BLaER1 (cell line): ENCODE data around the gene ATP9B.

Source experiments
- H3K27ac ChIP-seq: shearing (Covaris generic); formaldehyde crosslinking; 2 replicates; pipeline ENCODE4 v1.8.1; 2022
- H3K27me3 ChIP-seq: shearing (Covaris generic); formaldehyde crosslinking; 2 replicates; pipeline ENCODE4 v1.8.1; 2022
- H3K36me3 ChIP-seq: shearing (Covaris generic); formaldehyde crosslinking; 2 replicates; pipeline ENCODE4 v1.8.1; 2022
- H3K4me1 ChIP-seq: shearing (Covaris generic); formaldehyde crosslinking; 2 replicates; pipeline ENCODE4 v1.8.1; 2022
- H3K4me2 ChIP-seq: shearing (Covaris generic); formaldehyde crosslinking; 2 replicates; pipeline ENCODE4 v1.8.1; 2022
- H3K4me3 ChIP-seq: shearing (Covaris generic); formaldehyde crosslinking; 2 replicates; pipeline ENCODE4 v1.8.1; 2022
- H3K9ac ChIP-seq: shearing (Covaris generic); formaldehyde crosslinking; 2 replicates; pipeline ENCODE4 v1.8.1; 2022
- H3K9me3 ChIP-seq: shearing (Covaris generic); formaldehyde crosslinking; 2 replicates; pipeline ENCODE4 v1.8.1; 2022
- H4K20me1 ChIP-seq: shearing (Covaris generic); formaldehyde crosslinking; 2 replicates; pipeline ENCODE4 v1.8.1; 2022
- Cebpa-rat ChIP-seq: shearing (Covaris generic); IDR thresholded peaks from 2 replicates; pipeline ENCODE4 v1.8.1; 2022

The ATP9B gene

DNA sequence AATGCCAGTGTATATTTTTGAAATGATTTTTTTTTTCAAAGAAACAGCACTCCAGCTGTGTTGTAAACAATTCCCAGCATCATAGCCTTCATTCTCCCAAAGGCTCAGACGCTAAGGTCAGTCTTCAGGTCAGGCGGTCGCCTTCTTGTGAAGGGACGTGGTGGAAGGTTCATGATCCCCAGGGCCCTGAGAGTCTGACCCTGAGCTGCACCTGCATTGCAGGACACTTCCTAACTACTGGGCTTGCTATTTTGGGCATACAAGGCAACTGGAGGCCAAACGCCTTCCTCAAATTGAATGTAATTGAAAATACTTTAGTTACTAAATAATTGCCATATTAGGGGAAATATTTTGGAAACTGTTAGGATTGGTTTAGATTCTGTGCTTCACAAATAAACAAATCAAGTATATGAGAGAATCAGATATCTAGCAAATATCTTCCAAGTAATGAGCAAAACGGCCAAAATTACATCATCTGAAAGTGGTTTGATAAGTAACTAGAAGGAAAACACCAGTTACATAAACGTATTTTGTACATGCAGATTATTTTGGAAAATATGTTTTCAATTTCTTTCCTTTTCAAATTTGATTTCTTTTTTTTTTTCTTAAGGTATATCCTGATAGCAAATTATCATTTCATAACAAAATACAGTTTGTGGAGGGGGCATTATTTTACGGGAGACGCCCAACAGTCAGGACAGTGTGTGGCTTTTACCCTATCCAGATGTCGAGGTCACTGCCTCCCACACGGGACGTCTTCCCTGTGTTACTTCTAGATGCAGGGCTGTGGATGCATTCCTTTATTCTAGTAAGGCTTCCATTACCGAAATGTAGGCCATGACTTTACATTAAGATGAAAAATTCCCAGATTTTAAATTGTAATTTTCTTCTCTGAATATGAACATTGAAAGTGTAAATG, 136.0 kb downstream of the ATP9B start:
- H4K20me1 ChIP-seq: no peaks in the 10 kb centered on the region
- H3K4me2 ChIP-seq: no peak overlapping the region
- no peak overlapping the region for H3K9ac ChIP-seq
- H3K36me3 ChIP-seq: peaks cover 28% of the 10 kb centered on the region
- no peak overlapping the region for H3K4me3 ChIP-seq
- no peaks in the 10 kb centered on the region for H3K4me1 ChIP-seq
- no peaks in the 10 kb centered on the region for H3K9me3 ChIP-seq
- H3K27me3 ChIP-seq: no peaks in the 10 kb centered on the region
- H3K27ac ChIP-seq: no peak overlapping the region
- TF ChIP-seq Cebpa-rat: no peak

DNA sequence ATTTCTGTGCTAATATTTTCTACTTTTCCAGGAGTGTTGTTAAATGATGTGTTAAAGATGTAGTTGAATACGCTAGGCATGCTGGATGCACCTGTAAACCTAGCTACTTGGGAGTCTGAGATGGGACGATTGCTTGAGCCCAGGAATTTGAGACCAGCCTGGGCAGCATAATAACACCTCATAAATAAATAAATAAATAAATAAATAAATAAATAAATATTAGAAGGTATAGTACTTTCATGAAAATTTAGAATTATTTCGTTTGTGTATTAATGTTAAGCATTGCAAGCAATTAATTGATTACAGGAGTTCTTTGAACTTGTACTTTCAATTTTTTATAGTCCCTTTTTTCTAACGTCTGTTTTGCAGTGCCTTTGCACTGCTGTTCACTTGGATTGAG, 137.2 kb downstream of the ATP9B start:
- Histone ChIP-seq H3K36me3 (peaks cover 33% of the 10 kb centered on the region), H3K27ac (no peak overlapping the region), H3K4me2 (no peak overlapping the region), H4K20me1 (no peaks in the 10 kb centered on the region), H3K4me1 (no peaks in the 10 kb centered on the region), H3K9ac (no peak overlapping the region), H3K4me3 (no peak overlapping the region), H3K9me3 (no peaks in the 10 kb centered on the region), H3K27me3 (no peaks in the 10 kb centered on the region)
- no peak for TF ChIP-seq Cebpa-rat

DNA sequence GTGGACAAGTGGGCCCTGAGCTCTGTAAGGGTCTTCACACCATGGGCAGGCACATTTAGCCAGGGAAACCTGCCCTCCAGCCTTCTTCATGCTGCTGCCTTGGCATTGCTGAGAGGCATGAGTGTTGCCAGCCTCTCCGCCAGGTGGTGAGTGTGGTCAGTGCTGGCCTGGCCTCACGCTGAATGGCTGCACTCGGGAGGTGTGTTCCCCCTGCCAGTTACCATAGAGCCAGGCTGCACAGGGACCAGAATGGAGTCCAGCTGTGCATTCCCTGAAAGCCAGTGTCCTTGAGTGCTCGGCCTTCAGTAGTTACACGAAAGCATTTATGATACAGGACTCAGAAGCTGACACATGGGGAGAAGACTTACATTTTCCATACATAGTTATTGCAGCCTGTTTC, 139.7 kb downstream of the ATP9B start:
- no peak for TF ChIP-seq Cebpa-rat
- Histone ChIP-seq H3K4me1 (no peaks in the 10 kb centered on the region), H4K20me1 (no peaks in the 10 kb centered on the region), H3K27ac (no peak overlapping the region), H3K4me3 (no peak overlapping the region), H3K4me2 (no peak overlapping the region), H3K27me3 (no peaks in the 10 kb centered on the region), H3K36me3 (peaks cover 33% of the 10 kb centered on the region), H3K9ac (no peak overlapping the region), H3K9me3 (no peaks in the 10 kb centered on the region)

DNA sequence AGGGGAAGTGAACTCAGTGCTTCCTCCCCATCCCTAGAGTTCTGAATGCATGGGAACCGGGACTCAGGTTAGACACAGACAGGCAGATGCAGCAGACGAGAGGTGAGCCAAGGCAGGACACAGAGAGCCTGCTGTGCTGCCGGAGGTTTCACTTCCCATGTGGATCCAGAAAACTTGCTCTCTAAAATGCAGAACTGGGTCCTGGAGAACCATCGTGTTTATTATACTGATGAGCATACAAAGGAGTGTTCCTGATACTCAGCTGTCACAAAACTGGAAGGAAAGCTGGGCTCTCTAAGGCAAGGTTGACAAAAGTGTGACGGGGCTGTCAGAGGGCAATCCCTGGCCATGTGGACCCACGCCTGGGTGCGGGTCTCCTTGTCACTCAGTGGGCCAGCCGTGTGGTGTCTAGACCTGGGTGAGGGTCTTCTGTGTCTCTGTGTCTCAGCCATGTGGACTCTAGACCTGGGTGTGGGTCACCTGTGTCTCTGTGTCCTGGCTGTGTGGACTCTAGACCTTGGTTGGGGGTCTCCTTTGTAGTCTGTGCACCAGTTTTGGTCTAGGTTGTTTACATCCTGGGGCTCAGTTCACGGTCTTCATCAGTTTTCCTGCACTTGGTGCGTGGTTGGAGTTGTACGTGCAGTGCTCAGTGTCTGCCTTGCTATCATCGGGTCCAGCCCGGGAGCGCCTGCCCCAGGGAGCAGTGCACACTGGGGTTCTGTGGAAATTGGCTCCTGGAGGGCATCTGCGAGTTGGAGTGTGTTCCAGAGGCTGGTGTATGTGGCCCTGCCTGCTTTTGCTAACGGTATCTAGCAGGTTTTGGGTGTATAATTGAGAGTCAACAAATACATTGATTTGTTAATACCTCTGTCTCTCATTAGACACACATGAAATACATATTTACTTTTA, 141.1 kb downstream of the ATP9B start:
- Histone ChIP-seq H3K4me1 (no peaks in the 10 kb centered on the region), H3K4me3 (no peak overlapping the region), H3K36me3 (peaks cover 33% of the 10 kb centered on the region), H3K9ac (no peak overlapping the region), H4K20me1 (no peaks in the 10 kb centered on the region), H3K27ac (no peak overlapping the region), H3K27me3 (no peaks in the 10 kb centered on the region), H3K4me2 (no peak overlapping the region), H3K9me3 (no peaks in the 10 kb centered on the region)
- TF ChIP-seq Cebpa-rat: no peak

DNA sequence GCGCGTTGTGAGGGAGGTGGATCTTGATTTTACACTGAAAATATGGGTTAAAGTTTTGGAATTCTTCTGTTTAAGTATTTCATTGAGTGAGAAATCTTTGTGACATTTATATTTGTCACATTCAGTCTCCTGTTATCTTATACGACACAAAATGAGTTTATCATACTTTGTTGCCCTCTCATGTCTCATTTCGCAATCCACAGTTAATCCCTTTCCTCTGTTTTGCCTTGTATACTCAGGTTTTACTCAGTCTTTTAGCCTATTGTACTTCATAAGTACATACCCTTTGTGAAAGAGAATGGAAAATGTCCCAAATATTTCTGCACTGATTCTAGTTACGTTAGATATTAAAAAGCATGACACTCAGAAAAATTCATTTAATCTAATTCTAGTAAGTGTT, 142.7 kb downstream of the ATP9B start:
- Histone ChIP-seq H3K27ac (no peak overlapping the region), H3K36me3 (peaks cover 39% of the 10 kb centered on the region), H3K27me3 (no peaks in the 10 kb centered on the region), H3K9me3 (no peaks in the 10 kb centered on the region), H3K4me2 (no peak overlapping the region), H4K20me1 (no peaks in the 10 kb centered on the region), H3K9ac (no peak overlapping the region), H3K4me3 (no peak overlapping the region), H3K4me1 (no peaks in the 10 kb centered on the region)
- no peak for TF ChIP-seq Cebpa-rat

DNA sequence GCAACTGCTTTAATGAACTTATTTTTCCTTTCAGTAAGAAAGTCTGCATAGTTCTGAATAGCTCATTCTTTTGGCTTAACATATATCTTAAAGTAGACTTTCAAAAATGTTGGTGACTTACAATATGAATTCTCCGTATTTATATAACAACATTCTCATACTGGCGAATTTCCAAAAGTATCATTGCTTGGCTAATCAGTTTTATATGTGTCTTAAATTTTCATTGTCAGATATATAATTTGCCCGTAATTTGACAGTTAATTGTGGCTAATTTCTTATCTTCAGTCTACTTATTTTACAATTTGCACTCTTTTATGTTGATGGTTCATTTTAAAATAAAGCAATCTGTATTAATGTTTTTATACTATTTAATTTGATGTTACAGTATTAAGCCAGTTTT, 144.9 kb downstream of the ATP9B start:
- Histone ChIP-seq H3K36me3 (peaks cover 31% of the 10 kb centered on the region), H3K27ac (no peak overlapping the region), H3K9ac (no peak overlapping the region), H3K4me3 (no peak overlapping the region), H3K4me1 (no peaks in the 10 kb centered on the region), H3K4me2 (no peak overlapping the region), H4K20me1 (no peaks in the 10 kb centered on the region), H3K9me3 (no peaks in the 10 kb centered on the region), H3K27me3 (no peaks in the 10 kb centered on the region)
- no peak for TF ChIP-seq Cebpa-rat

DNA sequence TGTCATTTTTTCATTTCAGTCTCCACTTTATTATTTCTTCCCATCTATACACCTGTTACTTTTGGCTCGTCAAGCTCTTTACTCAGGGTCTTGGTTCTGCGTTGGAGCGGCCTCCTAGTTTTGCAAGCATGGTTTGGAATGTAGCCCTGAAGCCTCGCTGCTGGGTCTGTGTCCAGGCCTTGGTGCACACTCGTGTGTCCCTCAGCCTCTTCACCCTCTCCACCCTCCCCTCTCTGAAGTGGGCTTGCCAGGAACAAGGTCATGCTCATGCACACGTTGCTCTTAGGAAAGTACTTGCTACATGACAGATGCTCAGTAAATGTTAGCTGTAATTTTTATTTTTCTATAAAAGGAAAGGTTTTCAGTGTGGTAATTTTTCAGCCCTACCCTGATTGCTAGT, 147.0 kb downstream of the ATP9B start:
- no peak overlapping the region for H3K4me3 ChIP-seq
- H3K4me1 ChIP-seq: no peaks in the 10 kb centered on the region
- H3K9me3 ChIP-seq: no peaks in the 10 kb centered on the region
- H3K27me3 ChIP-seq: no peaks in the 10 kb centered on the region
- no peaks in the 10 kb centered on the region for H4K20me1 ChIP-seq
- H3K4me2 ChIP-seq: no peak overlapping the region
- no peak overlapping the region for H3K9ac ChIP-seq
- peaks cover 29% of the 10 kb centered on the region for H3K36me3 ChIP-seq
- TF ChIP-seq Cebpa-rat: no peak
- no peak overlapping the region for H3K27ac ChIP-seq

DNA sequence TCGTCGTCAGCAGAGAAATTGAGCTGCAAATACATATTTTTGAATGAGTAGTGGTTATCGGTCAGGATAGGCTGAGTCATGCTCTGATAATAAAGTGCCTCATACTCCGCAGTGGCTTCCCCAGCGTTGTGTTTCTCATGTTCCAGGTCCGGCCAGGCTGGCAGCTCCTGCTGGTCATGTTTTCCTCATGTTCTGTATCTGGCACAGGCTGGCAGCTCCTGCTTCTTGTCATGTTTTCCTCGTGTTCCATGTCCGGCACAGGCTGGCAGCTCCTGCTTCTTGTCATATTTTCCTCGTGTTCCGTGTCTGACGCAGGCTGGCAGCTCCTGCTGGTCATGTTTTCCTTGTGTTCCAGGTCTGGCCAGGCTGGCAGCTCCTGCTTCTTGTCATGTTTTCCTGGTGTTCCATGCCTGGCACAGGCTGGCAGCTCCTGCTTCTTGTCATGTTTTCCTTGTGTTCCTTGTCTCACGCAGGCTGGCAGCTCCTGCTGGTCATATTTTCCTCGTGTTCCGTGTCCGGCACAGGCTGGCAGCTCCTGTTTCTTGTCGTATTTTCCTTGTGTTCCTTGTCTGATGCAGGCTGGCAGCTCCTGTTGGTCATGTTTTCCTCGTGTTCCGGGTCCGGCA, 148.9 kb downstream of the ATP9B start:
- H3K36me3 ChIP-seq: peaks cover 35% of the 10 kb centered on the region
- H3K4me1 ChIP-seq: peaks cover 7% of the 10 kb centered on the region
- TF ChIP-seq Cebpa-rat: no peak
- H3K9ac ChIP-seq: no peak overlapping the region
- no peak overlapping the region for H3K4me2 ChIP-seq
- no peak overlapping the region for H3K4me3 ChIP-seq
- no peaks in the 10 kb centered on the region for H4K20me1 ChIP-seq
- no peaks in the 10 kb centered on the region for H3K9me3 ChIP-seq
- no peak overlapping the region for H3K27ac ChIP-seq
- H3K27me3 ChIP-seq: no peaks in the 10 kb centered on the region

DNA sequence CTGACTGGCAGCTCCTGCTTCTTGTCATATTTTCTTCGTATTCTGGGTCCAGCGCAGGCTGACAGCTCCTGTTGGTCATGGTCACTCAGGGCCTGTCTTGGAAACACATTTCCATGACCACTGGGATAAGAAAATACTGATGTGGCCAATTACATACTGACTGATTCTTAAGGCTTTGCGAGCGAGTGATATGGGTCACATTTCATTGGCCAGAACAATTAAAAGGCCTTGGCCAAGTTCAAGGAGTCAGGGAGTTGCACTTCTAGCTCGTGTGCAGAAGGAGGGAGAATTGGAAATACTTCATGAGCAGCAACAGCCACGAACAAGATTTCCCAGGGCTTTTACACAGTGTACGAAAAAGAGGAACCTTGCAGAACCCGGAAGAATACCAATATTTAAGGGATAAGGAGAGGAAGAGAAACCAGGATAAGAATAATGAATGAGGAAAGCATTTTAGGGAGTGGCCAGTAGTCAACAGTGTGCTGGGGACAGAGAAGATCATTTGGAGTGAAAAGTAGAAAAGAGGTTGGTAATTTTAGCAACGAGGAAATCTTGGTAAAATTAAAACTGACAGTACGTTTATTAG, 149.5 kb downstream of the ATP9B start:
- Histone ChIP-seq H3K9ac (no peak overlapping the region), H3K9me3 (no peaks in the 10 kb centered on the region), H3K4me1 (peaks cover 14% of the 10 kb centered on the region), H3K36me3 (peaks cover 35% of the 10 kb centered on the region), H3K27me3 (no peaks in the 10 kb centered on the region), H3K4me2 (no peak overlapping the region), H3K4me3 (no peak overlapping the region), H3K27ac (no peak overlapping the region), H4K20me1 (no peaks in the 10 kb centered on the region)
- TF ChIP-seq Cebpa-rat: no peak
